HG03095 (cell line): ENCODE data around the gene CST5.
"Not testable (repeated sequence)": the region's sequence is repeated elsewhere in the genome, so short reads cannot be mapped to it uniquely, and the experiment has no call there.

Experiments
- ATAC-seq: cut with Tn5 transposase; IDR thresholded peaks from one replicate; pipeline ENCODE4 v1.9.1; 2021; ENCODE audit warnings: moderate library complexity; ENCODE audit not compliant: unreplicated experiment

CST5 gene

DNA sequence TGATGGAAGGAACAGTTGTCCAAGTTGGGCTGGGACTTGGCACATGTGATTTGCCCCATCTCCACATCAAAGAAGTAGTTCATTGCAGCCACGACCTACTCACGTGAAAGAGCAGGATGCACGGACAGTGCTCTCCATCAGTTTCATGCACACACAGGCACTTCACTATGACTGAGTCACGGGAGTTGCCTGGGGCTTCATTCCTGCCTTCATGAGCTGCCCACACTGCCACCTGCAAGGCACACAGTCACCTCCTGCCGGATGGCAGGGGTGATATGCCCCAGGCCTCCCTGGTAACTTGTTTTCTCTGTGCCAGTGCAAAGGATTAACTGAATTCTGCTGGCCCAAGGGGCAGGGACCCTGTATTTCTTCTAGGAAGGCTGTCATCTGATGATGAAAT lies 22.8 kb downstream of the CST5 start:
- ATAC-seq, result no peak

DNA sequence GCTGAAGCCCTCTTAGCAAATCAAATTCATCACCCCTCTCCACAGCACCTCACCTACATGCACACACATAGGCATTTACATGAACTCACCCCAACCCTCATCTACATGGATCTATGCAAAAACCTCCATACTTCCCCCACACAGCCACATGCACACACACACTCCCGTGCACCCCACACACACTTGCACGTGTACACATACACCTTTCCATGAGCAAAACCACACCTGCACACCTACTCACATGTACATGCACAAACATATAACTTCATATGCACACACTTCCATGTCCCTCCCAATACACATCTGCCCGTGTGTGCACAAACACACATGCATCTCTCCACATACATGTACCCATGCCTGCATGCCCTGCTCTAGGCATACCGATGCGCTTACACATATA lies 23.3 kb downstream of the CST5 start:
- no peak for ATAC-seq

DNA sequence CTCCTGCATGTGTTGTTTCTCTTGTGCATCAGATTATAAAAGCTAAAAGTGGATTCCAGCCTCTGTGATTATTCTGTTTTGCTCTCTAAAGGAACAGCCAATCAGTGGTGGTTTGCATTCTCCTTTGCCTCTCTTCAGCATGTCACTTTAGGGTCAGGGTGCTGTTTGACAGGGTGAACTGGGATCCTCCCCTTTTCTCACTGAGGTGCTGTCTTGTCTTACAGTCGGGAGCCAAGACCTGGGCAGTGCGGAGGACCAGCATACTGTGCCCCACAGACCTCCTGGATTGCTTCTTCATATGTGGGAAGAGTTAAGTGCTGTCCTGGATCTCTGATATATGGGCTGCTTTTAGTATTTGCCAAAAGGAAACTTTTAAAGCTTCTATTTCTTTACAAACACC lies 37.9 kb downstream of the CST5 start:
- ATAC-seq, result no peak

DNA sequence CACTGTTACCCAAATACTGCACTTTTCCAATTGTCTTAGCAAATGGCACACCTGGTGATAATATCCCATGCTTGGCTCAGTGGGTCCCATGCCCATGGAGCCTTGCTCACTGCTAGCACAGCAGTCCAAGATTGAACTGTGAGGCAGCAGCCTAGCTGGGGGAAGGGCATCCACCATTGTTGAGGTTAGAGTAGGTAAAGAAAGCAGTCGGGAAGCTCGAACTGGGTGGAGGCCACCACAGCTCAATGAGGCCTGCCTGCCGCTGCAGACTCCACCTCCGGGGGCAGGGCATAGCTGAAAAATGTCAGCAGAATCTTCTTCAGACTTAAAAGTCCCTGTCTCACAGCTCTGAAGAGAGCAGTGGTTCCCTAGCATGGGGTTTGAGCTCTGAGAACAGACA lies 43.8 kb downstream of the CST5 start:
- ATAC-seq, result no peak

DNA sequence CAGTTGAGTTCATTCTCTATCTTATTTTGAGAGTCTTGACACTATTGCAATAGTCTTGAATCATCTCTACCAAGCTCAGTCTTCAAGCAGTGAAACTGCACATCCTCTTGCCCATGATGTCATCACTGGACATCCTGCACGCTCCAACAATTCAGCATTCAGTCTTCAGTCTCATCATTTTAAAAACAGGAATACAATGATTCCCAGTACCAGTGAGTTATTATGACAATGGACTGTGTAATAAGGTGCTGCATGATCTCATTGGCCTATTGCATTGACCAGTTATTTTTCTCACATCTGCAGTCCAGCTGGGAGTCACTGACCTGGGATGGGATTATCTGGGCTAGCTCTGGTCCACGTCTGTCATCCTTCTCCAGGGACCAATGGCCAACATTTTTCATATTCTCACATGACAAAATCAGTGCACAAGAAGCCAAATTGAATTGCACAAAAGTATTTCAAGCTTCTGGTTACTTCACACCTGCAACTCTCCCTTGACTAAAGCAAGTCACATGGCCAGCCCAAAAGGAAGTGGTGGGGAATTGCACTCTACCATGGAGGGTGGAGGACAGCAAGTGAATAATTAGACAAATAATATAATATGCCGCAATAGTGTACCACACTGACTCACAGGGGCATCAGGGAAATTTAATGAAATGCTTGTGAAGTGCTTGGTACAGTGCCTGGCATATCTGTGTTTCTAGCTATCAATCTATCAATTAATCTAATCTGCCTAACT lies 46.6 kb downstream of the CST5 start:
- no peak for ATAC-seq

DNA sequence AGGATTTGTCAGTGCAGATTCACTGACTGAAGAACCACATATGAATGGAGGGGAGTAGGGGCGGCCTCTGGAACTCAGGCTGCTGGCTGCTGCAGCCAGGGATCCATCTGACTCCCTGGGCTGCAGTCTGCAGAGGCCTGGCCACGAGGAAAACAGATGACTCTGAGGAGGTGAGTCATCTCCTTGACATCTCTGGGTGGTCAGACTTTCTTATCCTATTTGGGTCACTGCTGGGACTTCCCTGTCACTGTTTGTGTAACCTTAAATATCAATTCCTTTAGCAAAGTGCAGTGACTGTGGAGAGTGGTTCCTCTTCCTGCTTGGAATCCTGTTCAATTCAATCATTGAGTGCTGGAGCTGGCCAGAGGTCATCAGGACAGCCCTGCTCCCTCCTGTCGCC lies 47.6 kb downstream of the CST5 start:
- ATAC-seq, result not testable (repeated sequence)

DNA sequence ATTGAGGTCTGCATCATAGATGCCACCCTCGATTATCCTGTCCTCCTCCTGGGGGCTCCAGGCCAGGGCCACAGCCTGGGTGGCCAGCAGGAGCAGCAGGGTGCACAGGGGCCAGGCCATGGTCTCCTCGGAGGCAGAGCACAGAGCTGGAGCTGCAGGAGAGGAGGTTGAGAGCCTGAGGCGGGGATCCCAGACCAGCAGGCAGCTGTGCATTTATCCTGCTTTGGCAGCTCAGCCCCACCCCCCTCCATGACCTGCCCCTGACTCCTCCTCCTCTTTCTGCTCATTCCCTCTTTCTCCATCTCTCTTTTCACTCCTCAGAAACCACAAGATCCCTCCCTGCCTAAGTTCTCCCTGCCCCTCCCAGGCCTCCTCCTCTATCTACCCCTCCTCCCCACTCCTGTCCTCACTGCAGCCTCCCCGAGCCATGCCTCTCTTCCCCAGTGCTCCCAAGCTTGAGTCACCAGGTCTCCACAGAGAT lies 53.0 kb downstream of the CST5 start, which contains the start of gene CST2:
TSS of gene CST2 (minus strand) at position 189 of the 481 bp plus-strand sequence. CDS start at position 120, 69 bp downstream.
- no peak for ATAC-seq
